ENCODE results near the gene VSIG8. TPM values are rescaled to one million over a fixed set of nuclear protein-coding genes. Genes with fewer than 3 reads are reported as not detected.
A peak's percentile ranks its signal among the peaks of the same experiment; 100 is the strongest.
"Not testable (repeated sequence)": the region's sequence is repeated elsewhere in the genome, so short reads cannot be mapped to it uniquely, and the experiment has no call there.

VSIG8 gene, protein sequence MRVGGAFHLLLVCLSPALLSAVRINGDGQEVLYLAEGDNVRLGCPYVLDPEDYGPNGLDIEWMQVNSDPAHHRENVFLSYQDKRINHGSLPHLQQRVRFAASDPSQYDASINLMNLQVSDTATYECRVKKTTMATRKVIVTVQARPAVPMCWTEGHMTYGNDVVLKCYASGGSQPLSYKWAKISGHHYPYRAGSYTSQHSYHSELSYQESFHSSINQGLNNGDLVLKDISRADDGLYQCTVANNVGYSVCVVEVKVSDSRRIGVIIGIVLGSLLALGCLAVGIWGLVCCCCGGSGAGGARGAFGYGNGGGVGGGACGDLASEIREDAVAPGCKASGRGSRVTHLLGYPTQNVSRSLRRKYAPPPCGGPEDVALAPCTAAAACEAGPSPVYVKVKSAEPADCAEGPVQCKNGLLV
- not detected for total RNA-seq

DNA sequence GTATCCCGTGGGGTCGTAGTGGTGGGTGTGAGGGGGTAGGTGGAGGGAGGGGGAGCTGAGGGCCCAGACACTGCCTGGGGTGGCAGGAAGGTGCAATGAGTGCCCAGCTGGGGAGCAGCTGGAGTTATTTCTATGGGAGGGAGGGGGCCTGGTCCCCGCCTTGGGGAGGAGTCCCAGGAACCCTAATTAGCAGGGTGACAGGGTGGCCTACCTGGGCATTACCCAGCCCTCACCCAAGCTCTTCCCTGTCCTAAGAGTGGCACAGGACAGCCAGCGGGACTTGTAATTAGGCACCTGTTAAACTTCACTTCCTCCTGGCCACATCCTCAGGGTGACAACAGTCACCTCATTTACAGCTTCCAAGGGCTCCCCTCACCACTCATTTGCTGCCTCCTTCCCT, at the start of gene VSIG8:
Gene VSIG8, minus strand, starts transcription at position 101 of the 400 bp plus-strand sequence. CDS start 136 bp downstream, outside the sequence.
- intact Hi-C loops (cut with DNase I) = no loop called here
- no peak for DNase-seq (ENCODE audit: low spot score)
- no peak for ATAC-seq

DNA sequence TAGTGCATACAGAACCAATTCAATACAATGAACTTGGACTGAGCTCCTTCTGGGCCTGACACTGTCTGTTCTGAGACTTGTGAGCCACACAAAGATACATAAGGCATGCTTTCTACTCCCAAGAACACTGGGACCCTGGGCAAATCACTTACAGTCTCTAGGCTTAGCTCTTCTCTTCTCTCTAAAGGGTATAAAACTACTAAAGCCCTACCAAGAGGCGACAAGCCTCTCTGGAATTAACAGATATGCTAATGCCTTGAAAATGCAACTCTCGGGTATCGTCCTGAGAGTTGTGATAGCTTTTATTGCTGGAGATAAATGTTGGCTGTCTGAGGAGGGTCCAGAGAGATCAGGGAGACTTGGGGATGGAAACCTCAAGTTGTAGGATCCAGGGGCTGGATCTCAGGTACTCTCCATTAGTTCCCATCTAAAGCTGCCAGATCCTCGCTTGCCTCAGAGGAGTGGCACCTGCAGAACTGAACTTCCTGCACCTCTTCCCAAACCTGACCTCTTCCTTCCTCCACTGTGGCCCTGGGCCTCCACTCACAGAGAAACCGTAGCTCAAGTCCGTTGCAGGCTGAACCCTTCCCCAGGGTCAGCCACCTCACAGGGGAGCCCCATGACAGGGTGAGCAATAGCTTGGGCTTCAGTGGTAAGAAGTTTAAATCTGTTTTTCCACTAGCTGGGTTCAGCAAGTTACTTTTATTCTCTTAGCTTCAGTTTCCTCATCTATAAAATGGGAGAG, 49.0 kb upstream of the VSIG8 start:
- DNase-seq (ENCODE audit: low spot score) (no peak), ATAC-seq (no peak)
- intact Hi-C loops (cut with DNase I) = no loop called here

DNA sequence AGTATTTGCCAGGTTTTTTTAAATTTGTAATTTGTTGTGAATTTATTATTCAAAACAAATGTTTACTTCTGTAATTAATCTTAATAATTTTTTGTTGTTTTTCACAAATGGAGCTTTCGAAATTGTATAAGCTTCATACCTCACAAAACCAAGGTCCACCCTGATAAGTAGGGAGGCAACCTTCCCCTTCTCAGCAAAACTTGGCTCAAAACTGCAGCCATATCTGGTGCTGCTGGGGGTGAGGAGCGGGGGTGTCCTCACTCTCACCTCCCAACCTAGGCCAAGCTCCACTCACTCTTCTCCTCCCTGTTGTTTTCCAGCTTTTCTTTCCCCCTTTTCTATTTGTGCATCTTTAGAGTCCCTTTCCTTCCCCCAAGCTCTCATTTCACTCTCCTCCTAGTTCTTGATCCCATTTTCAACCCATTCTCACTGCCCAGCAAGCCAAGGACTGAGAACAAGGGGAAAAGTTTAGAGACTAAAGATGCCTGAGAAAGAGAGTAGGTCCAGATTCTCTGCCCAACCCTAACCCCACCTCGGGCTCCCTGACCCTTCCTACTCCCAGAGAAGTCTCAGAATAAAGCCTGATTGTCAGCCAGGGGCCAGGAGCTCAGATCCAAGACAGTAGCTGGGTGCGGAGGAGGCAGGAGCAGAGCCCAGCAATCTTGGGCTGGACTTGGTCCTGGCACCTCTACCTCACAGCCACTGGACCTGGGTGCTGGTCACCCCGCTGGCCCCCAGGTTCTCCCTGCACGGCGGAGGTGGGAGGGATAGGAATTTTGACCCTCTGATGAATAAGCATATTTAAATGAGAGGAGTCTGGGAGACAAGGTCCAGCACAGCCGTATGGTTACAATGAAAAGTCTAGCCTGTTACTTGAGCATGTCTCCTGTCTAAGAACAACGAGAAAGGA, 45.8 kb upstream of the VSIG8 start:
- no peak for DNase-seq (ENCODE audit: low spot score)
- intact Hi-C loops (cut with DNase I) = no loop called here
- no peak for ATAC-seq

DNA sequence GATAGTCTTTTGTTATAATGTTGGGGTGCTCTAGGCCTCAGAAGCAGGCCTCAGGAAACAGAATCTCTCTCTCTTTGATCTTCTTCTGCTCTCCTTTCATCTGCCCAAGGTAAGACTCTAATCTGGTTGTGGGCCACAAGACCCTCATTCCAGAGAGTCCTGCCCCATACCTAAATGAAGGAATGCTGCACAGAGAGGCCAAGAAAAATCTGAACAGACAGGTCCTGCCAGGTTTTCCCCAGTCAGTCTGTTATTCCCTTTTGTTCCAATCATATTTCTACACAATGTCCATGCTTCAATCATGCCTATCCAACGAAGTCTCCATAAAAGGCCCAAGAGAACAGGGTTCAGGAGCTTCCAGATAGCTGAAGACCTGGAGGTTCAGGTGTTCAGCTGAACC, 44.5 kb upstream of the VSIG8 start:
- intact Hi-C loops (cut with DNase I) = no loop called here
- DNase-seq (ENCODE audit: low spot score) (no peak), ATAC-seq (no peak)

DNA sequence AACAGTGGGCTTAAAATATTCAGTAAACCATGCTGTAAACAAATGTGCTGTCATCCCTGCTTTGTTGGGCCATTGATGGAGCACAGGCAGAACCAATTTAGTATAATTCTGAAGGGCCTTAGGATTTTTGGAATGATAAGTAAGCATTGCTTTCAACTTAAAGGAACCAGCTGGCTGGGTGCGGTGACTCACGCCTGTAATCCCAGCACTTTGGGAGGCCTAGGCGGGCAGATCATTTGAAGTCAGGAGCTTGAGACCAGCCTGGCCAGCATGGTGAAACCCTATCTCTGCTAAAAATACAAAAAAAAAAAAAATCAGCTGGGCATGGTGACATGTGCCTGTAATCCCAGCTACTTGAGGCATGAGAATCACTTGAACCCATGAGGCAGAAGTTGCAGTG, 41.6 kb upstream of the VSIG8 start:
- ATAC-seq; intact Hi-C loops (cut with DNase I); DNase-seq (ENCODE audit: low spot score): not testable (repeated sequence)

DNA sequence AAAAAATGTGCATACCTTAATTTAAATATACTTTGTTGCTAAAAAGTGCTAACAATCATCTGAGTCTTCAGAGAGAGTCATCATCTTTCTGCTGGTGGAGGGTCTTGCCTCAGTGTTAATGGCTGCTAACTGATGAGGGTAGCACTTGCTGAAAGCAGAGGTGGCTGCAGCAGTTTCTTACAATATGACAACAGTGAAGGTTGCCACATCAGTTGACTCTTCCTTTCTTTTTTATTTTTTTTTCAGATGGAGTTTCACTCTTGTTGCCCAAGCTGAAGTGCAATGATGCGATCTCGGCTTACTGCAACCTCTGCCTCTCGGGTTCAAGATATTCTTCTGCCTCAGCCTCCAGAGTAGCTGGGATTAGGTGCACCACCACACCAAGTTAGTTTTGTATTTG, 40.1 kb upstream of the VSIG8 start:
- ATAC-seq = no peak
- no peak for DNase-seq (ENCODE audit: low spot score)
- intact Hi-C loops (cut with DNase I) = no loop called here

DNA sequence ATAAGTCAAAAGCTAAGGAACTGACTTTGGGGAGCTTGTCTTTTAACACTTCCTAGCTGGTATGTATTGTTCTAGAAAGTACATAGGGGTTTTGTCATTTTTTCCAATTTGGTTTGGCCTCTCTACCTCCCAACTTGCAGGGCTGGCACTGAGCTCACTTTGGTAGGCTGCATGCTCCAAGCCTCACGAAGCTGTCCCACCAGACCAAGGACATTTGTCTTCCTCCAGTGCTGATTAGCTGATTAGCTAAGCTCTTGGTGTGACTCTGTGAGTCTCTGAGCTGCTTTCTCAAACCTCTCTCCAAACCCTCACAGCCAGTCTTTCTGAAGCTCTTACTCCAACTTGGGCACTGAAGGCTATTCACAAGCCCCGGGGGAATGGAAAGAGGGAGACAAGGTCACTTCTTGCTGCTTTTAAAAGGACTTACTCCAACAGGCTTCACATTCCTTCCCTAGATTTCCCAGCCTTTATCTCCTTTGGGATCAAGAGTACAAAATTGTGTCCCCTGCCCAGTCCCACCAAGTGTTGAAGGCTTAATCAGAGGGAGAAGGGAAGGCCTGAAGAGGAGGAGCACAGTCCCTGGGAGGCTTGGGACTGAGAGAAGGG, 38.4 kb upstream of the VSIG8 start:
- intact Hi-C loops (cut with DNase I) = no loop called here
- DNase-seq (ENCODE audit: low spot score) (no peak), ATAC-seq (no peak)

DNA sequence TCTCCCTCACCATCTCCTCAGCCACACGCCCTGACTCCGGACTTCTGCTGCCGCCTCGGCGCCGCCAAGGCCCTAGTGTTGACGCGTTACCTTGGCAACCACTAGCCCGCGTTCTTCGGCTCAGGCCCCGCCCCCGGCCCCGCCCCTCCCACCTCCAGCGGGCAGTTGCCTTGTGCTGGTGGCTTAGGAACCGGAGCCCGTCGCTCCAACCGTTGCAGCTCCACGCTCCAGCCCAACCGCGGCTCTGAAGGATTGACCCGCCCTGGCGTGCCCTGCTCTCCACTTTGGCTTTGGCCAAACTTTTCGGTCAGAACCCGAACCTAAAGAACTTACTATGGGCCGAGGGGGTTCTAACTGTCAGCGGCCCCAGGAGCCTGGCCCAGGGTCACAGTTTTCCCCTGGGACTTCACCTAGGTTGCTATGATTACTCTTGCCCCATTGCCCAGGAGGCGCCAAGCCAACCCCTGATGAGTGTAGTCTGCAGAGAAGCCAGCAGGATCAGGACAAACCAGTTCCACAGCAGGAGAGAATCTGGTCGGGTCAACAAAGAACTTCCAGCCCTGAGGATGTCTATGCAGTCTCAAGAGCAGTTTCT, 37.7 kb upstream of the VSIG8 start, which contains the start of gene CFAP45:
Gene CFAP45, minus strand, starts transcription at position 80 of the 595 bp plus-strand sequence. Its CDS starts 67 bp downstream, at position 13.
- intact Hi-C loops (cut with DNase I) = no loop called here
- peak; percentile 80 for DNase-seq (ENCODE audit: low spot score)
- ATAC-seq = peak; percentile 94

DNA sequence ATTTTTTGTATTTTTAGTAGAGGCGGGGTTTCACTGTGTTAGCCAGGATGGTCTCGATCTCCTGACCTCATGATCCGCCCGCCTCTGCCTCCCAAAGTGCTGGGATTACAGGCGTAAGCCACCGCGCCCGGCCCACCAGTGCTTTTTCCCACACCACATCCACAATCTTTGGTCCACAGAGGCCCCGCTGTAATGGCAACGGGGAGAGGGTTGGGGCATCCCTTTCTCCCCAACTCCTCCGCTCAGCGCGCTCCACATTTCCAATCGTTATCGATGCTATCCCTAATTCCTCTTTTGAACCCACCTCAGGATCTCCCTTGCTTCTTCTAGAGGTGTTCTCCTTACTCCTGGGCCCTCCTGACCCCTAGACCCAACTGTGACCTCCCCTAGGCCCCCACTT, 37.2 kb upstream of the VSIG8 start:
- not testable (repeated sequence) for ATAC-seq; DNase-seq (ENCODE audit: low spot score)
- intact Hi-C loops (cut with DNase I) = loop anchor here (10.0 kb wide), 1 partner anchor 105 kb away; no protein-coding TSS in a partner anchor

DNA sequence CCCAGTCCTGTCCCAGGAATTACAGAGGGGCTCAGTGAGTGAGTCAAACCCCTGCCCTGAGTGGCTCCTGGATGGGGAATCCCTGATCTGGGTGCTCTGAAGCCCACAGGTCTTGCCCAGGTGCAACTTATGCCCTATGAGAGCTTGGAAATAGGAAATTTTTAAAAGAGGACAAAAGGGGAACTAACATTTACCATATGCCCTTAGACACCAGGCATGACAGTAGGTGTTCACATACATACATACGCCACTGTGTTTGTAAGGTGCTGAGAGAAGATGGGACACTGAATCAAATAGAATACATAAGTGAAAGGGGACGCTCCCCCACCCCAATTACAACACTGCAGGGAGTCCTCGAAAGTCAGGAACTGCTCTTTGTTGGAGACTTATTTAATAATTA, 36.1 kb upstream of the VSIG8 start:
- DNase-seq (ENCODE audit: low spot score) (no peak), ATAC-seq (no peak)
- intact Hi-C loops (cut with DNase I) = loop anchor here (10.0 kb wide), 1 partner anchor 104 kb away; no protein-coding TSS in a partner anchor

DNA sequence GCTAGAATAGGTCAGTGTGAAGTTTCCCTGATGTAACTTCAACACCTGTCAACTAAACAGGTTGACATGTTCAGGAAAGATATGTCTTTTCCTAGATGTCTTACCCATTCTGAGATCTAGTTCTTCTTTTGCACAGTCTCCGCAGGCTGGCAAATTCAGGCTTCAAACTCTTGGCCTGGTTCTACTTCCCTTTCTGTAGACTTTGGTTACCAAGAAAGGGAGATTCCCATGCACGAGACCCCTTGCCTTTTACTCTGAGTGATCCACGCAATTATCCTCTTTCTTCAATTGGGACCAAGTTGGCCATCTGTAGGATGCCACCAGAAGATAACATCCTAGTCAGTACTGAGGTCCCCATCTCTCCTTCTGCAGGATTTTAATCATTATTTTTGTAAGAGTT, 35.5 kb upstream of the VSIG8 start:
- no peak for DNase-seq (ENCODE audit: low spot score)
- intact Hi-C loops (cut with DNase I) = loop anchor here (10.0 kb wide), 1 partner anchor 103 kb away; no protein-coding TSS in a partner anchor
- ATAC-seq = no peak

DNA sequence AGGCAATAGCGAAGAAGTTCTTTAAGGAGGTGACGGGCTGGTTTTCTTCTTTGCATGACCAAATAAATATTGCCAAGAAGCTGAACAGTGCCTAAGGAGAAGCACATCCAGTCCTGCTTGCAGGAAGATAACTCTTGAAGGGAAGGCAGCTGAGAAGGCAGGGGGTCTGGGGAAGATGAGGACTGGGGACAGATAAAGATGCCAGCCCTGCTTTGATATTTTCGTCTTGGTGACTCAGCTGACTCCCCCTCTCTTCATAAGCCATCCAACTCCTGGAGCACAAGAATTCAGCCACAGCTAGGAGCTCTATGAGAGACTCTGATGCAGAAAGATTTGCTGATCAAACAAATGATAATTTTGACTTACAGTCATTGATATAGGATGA, 34.1 kb upstream of the VSIG8 start:
- no peak for DNase-seq (ENCODE audit: low spot score)

DNA sequence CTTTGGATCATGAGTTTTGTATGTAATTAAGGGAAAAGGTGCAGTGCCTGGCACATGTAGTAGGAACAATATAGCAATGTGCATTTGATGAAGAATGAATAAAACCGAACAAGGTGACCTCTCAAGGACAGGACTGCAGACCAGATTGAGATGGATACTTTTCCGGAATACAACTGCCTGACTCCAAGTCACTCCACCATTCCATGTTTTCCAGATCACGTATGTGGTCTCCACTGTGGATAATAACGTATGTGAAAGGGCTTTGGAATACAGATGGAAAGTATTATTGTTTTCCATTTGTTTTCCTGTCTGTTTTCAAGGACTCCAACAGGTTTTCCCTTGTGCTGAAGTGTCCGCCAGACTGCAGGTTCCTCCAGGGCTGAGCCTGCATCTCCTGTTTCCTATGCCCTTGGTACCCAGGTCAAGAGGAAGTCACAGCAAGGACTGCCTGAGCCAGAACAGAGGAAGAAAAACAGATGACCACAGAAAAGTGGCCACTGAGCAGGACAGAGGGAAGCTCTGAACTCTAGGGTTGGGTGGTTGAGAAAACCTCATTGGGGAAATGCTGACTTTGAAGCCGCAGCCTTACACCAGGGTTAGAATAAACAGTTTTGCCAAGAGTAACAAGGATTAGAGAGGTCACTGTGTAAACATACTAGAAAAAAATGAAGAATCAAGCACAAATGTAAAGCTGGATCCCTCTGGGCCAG, 33.5 kb upstream of the VSIG8 start:
- intact Hi-C loops (cut with DNase I) = loop anchor here (10.0 kb wide), 1 partner anchor 101 kb away; no protein-coding TSS in a partner anchor
- DNase-seq (ENCODE audit: low spot score) (no peak), ATAC-seq (peak; percentile 39)

More for the DNA sequence above, 34.1 kb upstream of the VSIG8 start:
- intact Hi-C loops (cut with DNase I) = loop anchor here (10.0 kb wide), 1 partner anchor 102 kb away; no protein-coding TSS in a partner anchor
- ATAC-seq = no peak

DNA sequence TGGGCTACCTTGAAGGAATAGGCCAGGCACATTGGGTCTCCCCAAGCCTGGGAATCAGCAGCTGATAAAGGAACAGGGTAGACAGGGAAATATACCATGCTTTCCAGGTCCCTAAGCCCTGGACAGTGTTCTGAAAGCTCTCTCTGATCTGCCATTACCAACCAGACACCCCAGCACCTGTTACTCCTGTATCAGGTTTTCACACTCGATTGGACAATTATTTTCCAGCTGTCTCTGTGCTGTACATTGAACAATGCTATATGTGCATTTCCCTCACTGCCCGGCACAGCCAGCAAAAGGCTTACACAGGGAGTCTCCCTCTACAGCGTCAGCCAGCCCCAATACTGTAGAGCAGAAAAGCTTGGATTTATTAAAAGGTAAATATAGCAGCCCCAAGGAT, 32.8 kb upstream of the VSIG8 start:
- ATAC-seq (no peak), DNase-seq (ENCODE audit: low spot score) (no peak)
- intact Hi-C loops (cut with DNase I) = loop anchor here (10.0 kb wide), 1 partner anchor 100 kb away; no protein-coding TSS in a partner anchor

DNA sequence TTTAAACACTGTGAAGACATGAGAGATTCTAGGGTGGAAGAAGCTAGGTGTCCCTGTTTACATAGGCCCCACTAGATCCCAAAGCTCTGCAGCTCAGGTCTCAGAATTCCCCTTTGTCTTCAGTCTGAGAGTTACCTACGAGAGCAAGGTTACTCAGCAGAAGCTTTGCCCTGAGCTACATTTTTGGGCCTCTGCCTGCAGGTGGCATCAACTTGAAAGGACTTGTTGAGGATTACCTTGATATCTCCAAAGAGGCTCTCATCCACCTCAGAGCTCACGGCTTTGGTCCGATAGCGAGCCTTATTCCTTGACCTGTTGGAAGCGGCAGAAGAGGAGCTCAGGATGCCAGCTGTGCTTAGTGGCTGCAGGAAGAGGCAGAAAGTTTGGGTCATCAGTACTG, 30.5 kb upstream of the VSIG8 start:
- ATAC-seq (no peak), DNase-seq (ENCODE audit: low spot score) (no peak)
- intact Hi-C loops (cut with DNase I) = loop anchor here (10.0 kb wide), 1 partner anchor 98 kb away; no protein-coding TSS in a partner anchor

DNA sequence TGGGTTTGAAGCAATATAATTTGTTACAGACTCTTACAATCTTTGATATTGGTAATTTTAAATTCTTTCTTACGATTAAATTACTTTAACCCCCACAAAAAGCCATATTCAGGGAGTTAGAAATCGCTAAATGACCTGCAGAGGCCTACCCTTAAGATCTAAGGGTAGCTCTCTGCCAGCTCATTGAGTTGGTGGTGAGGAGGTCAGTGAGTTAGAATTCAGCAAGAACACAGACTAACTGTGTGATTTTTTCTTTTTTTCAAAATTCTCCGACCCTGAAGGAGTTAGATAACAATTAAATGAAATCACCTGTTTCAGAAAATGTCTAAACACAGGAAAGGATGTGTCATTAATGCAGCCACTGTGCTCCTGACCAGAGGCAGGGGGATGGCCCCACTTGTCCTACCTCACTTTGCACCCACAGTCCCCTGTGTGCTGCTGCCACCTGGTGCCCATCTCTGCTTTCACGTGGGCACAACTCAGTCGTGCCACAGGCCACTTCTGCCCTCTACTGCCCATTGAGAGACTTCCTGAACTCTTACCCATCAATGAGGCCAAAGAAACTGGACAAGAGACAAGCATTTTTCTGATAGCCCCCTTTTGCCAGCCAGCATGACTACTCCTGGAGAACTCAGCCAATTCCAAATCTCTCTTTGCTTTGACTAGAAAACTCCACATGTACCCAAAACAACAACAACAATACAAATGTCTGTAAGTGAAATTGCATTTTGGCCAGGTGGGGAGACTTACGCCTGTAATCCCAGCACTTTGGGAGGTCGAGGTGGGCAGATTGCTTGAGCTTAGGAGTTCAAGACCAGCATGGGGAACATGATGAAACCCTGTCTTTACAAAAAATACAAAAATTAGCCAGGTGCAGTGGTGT, 29.1 kb upstream of the VSIG8 start:
- ATAC-seq = peak; percentile 95
- peak; percentile 88 for DNase-seq (ENCODE audit: low spot score)
- intact Hi-C loops (cut with DNase I) = loop anchor here (10.0 kb wide), 1 partner anchor 97 kb away; no protein-coding TSS in a partner anchor

Measured in sciatic nerve (tissue), 2 donors.